T-cell (primary cell): ENCODE data around the gene TUBD1. TPM values are rescaled to one million over a fixed set of nuclear protein-coding genes. Genes with fewer than 3 reads are reported as not detected.
A peak's percentile ranks its signal among the peaks of the same experiment; 100 is the strongest.
"Not testable (repeated sequence)": the region's sequence is repeated elsewhere in the genome, so short reads cannot be mapped to it uniquely, and the experiment has no call there.

ENCODE experiments used
- ATAC-seq, 4 experiments: fragments of 200-7000 bp in 3 of 4; fragments of 150-1000 bp in 1 of 4; cut with Tn5 transposase; replicated peaks in 1 of 4; 1 replicate in 3 of 4; 2 replicates in 1 of 4; pipeline ENCODE4 v1.10.0; 2021; ENCODE audit warnings: moderate library complexity in 3 of 4, mild to moderate bottlenecking in 2 of 4, moderate number of reproducible peaks in 1 of 4
- CTCF ChIA-PET, 2 donors: fragments of 300-600 bp; sonication (Branson Sonifier 250); formaldehyde crosslinking; loops; one replicate each; lab custom pipeline; 2022; ENCODE audit warnings: antibody characterized with exemption in 2 of 2; lab: Charles Lee
- POLR2A ChIA-PET, 2 donors: fragments of 300-600 bp; sonication (Branson Sonifier 250); formaldehyde crosslinking; loops; one replicate each; lab custom pipeline; 2022; ENCODE audit warnings: antibody characterized with exemption in 2 of 2; lab: Charles Lee
- DNase-seq, 35 experiments: peaks; one replicate each; pipeline versions ENCODE4 v3.0.0 to v3.0.0-alpha.2; 2013 to 2023
- H3K27ac ChIP-seq: one replicate; pipeline ENCODE4 v1.5.1; 2013; ENCODE audit warnings: low read length
- H3K27me3 ChIP-seq, 2 experiments: replicated peaks in 1 of 2; 1 replicate in 1 of 2; 2 replicates in 1 of 2; pipeline versions ENCODE4 v1.6.1 to v1.7.0; 2013; ENCODE audit warnings: low read length in 1 of 2, mixed read lengths in 1 of 2; ENCODE audit not compliant: control insufficient read depth in 2 of 2, insufficient read depth in 2 of 2; ENCODE audit errors: extremely low read depth in 1 of 2
- H3K36me3 ChIP-seq, 2 donors: 1 replicate in 1 of 2; 2 replicates in 1 of 2; pipeline versions ENCODE4 v1.6.1 to v1.7.0; 2013; ENCODE audit warnings: low read length in 1 of 2; ENCODE audit not compliant: control insufficient read depth in 2 of 2, insufficient read depth in 1 of 2; ENCODE audit errors: extremely low read depth in 1 of 2
- H3K4me1 ChIP-seq, 2 experiments: 1 replicate in 1 of 2; 2 replicates in 1 of 2; pipeline versions ENCODE4 v1.6.1 to v1.7.0; 2013; ENCODE audit warnings: low read length in 2 of 2, mixed read lengths in 1 of 2; ENCODE audit not compliant: insufficient read depth in 2 of 2, control insufficient read depth in 1 of 2; ENCODE audit errors: extremely low read depth in 1 of 2
- H3K4me3 ChIP-seq, 2 donors: 1 replicate in 1 of 2; 2 replicates in 1 of 2; pipeline versions ENCODE4 v1.5.1 to v1.7.0; 2013; ENCODE audit warnings: mild to moderate bottlenecking in 2 of 2, low read length in 1 of 2, moderate library complexity in 1 of 2; ENCODE audit not compliant: control insufficient read depth in 1 of 2; ENCODE audit errors: extremely low read depth in 1 of 2
- H3K9me3 ChIP-seq: 2 replicates; pipeline ENCODE4 v1.7.0; 2013
- H3K27ac Mint-ChIP-seq, 2 donors: one replicate each; pipeline ENCODE4 v1.8.0; 2020 to 2021; ENCODE audit warnings: mild to moderate bottlenecking in 2 of 2, mixed read lengths in 2 of 2
- H3K27me3 Mint-ChIP-seq, 2 donors: one replicate each; pipeline ENCODE4 v1.8.0; 2021 to 2022; ENCODE audit warnings: mixed read lengths in 2 of 2
- H3K36me3 Mint-ChIP-seq: one replicate; pipeline ENCODE4 v1.8.0; 2021; ENCODE audit warnings: mixed read lengths
- H3K4me1 Mint-ChIP-seq, 3 donors: one replicate each; pipeline ENCODE4 v1.8.0; 2020 to 2022; ENCODE audit warnings: mixed read lengths in 3 of 3, mild to moderate bottlenecking in 1 of 3
- H3K4me3 Mint-ChIP-seq, 3 donors: one replicate each; pipeline ENCODE4 v1.8.0; 2020 to 2022; ENCODE audit warnings: mild to moderate bottlenecking in 3 of 3, mixed read lengths in 3 of 3, moderate library complexity in 3 of 3
- H3K9me3 Mint-ChIP-seq, 3 donors: one replicate each; pipeline ENCODE4 v1.8.0; 2020 to 2022; ENCODE audit warnings: mixed read lengths in 3 of 3
- WGBS: methylation state at CpG from one replicate; pipeline ENCODE4 v1.1.5; 2013; ENCODE audit warnings: missing lambda C conversion rate; ENCODE audit not compliant: insufficient coverage; 5-methylcytosine and 5-hydroxymethylcytosine counted together
- total RNA-seq, 35 experiments: library from RNA in 6 of 35; stranded (reverse) in 6 of 35; fragments of 120-200 nt in 1 of 35; gene quantifications; one replicate each; pipeline versions ENCODE4 v1.2.1 to v1.2.4 and lab custom pipeline; 2013 to 2026

Gene TUBD1
- total RNA-seq, 5 donors from 2014 or later (not counting 1 experiment from before 2014, with no cell fraction given), result 16.6 to 27.9 (median 25.1) TPM

DNA sequence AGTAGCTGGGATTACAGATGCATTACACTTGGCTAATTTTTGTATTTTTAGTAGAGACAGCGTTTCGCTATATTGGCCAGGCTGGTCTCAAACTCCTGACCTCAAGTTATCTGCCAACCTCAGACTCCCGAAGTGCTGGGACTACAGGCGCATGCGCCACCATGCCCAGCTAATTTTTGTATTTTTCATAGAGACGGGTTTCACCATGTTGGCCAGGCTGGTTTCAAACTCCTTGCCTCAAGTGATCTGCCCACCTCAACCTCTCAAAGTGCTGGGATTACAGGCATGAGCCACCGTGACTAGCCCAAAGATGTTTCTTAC is 39.9 kb downstream of the TUBD1 start:
- 97% methylated on average over 5 of the region's 7 CpGs for WGBS
- ATAC-seq, DNase-seq, H3K9me3 Mint-ChIP-seq, H3K36me3 Mint-ChIP-seq, H3K36me3 ChIP-seq, H3K9me3 ChIP-seq, H3K4me3 ChIP-seq, H3K27me3 ChIP-seq, H3K27ac ChIP-seq, H3K27me3 Mint-ChIP-seq: not testable (repeated sequence)
- POLR2A ChIA-PET, result interaction anchor here (0.5 to 1.5 kb wide), 3 partner anchors 14 to 105 kb away, joined by 3 to 7 read pairs (median 3); no protein-coding TSS in a partner anchor
- H3K27ac Mint-ChIP-seq, result peak overlapping the region; percentile 65 to 69
- CTCF ChIA-PET, result interaction anchor here (0.6 to 2.6 kb wide), 5 partner anchors 30 to 105 kb away, joined by 3 to 10 read pairs (median 4); no protein-coding TSS in a partner anchor
- peak overlapping the region in 1 of 3 donors; percentile 24 for H3K4me3 Mint-ChIP-seq
- peaks cover 0 to 37% of the 10 kb centered on the region in 2 experiments for H3K4me1 ChIP-seq
- H3K4me1 Mint-ChIP-seq, result peaks cover 33 to 41% (median 40%) of the 10 kb centered on the region in 3 donors

DNA sequence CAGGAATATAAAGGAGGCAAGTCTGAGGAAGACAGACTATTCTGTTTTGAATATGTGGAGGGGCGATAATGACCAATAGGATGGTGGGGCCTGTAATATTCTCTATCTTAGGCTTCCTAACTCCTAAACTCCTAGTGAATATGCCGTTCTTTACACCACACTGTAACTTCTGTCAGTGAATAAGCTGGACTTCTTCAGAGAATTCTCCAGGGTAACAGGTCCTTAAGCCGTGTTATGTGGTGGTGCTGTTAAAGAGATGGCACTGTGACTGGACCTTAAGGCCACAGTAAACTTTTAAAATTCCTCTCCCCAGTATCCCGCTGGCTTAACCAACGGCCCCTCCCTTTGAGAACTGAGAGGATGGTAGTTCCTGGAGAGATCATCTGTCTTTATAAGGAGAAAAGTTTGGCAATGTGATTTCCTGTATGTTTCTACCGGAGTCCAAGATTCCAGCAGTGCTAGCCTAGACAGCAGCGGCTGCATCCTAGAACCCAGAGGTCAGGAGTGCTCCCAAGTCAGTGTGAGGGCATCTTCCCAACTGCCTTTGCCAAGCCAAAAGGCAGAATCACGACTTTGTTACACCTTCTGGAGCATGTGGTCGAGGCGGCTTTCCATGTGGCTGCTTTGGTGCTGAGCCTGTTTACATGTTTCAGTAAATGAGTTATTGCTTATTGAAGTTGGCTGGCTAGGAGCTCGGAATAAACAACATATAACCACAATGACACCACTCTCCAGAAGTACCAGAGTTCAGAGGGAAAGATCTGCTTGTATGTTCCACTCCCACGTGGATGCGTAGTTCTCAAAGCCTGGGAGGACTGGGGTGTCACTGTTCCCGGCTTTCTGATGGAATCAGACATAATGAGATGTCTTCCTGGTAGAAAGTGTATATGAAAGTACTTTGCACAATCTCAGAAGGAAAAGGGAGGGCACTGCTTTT is 41.0 kb downstream of the TUBD1 start:
- H3K4me1 Mint-ChIP-seq, result peaks cover 40 to 50% (median 48%) of the 10 kb centered on the region in 3 donors
- H3K9me3 Mint-ChIP-seq, result no peaks in the 10 kb centered on the region
- no peaks in the 10 kb centered on the region for H3K27me3 Mint-ChIP-seq
- POLR2A ChIA-PET, result interaction anchor here in 1 of 2 donors (0.5 to 1.5 kb wide), 3 partner anchors 14 to 117 kb away, joined by 3 to 8 read pairs (median 3); no protein-coding TSS in a partner anchor
- no peaks in the 10 kb centered on the region for H3K9me3 ChIP-seq
- no peak overlapping the region for H3K4me3 Mint-ChIP-seq
- CTCF ChIA-PET, result interaction anchor here in 1 of 2 donors (0.6 to 1.2 kb wide), 2 partner anchors 20 to 66 kb away, joined by 5 read pairs; no protein-coding TSS in a partner anchor
- no peak overlapping the region for H3K4me3 ChIP-seq
- H3K27ac ChIP-seq, result no peak overlapping the region
- no peaks in the 10 kb centered on the region for H3K36me3 Mint-ChIP-seq
- ATAC-seq (no peak), DNase-seq (no peak)
- H3K27ac Mint-ChIP-seq, result peak overlapping the region; percentile 35 to 57
- no peaks in the 10 kb centered on the region for H3K36me3 ChIP-seq
- H3K4me1 ChIP-seq, result peaks cover 0 to 46% of the 10 kb centered on the region in 2 experiments
- WGBS, result 84% methylated on average over 6 of the region's 14 CpGs
- H3K27me3 ChIP-seq, result no peaks in the 10 kb centered on the region

DNA sequence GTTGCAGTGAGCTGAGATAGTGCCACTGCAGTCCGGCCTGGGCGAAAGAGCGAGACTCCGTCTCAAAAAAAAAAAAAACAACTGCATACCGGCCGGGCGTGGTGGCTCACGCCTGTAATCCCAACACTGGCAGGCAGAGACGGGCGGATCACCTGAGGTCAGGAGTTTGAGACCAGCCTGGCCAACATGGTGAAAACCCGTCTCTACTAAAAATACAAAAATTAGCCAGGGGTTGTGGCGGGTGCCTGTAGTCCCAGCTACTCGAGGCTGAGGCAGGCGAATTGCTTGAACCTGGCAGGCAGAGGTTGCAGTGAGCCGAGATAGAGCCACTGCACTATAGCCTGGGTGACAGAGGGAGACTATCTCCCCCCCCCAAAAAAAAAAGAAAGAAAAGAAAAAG is 42.4 kb downstream of the TUBD1 start:
- H3K27ac ChIP-seq, result not testable (repeated sequence)

DNA sequence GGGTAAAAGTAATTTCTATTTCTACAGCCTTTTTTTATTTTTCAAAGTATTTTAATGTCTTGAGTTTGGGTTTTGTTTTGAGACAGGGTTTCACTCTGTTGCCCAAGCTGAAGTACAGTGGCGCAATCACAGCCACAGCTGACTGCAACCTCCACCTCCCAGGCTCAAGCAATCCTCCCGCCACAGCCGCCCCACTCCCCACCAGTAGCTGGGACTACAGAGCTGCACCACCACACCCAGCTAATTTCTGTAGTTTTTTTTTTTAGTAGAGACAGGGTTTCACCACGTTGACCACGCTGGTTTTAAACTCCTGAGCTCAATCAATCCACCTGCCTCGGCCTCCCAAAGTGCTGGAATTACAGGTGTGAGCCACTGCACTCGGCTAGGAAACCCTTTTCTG is 44.0 kb downstream of the TUBD1 start:
- H3K36me3 ChIP-seq, result no peaks in the 10 kb centered on the region
- Mint-ChIP-seq H3K4me1 (peaks cover 49 to 75% (median 69%) of the 10 kb centered on the region in 3 donors), H3K36me3 (no peaks in the 10 kb centered on the region), H3K9me3 (no peaks in the 10 kb centered on the region), H3K27me3 (no peaks in the 10 kb centered on the region), H3K4me3 (peak overlapping the region; percentile 2 to 54 (median 48)), H3K27ac (peak overlapping the region; percentile 81 to 89)
- peaks cover 0 to 63% of the 10 kb centered on the region in 2 experiments for H3K4me1 ChIP-seq
- ATAC-seq, result no peak
- 7% methylated on average over 3 of the region's 7 CpGs for WGBS
- H3K27me3 ChIP-seq, result no peaks in the 10 kb centered on the region
- no peaks in the 10 kb centered on the region for H3K9me3 ChIP-seq
- H3K4me3 ChIP-seq, result no peak overlapping the region
- ChIA-PET CTCF (interaction anchor here in 1 of 2 donors (0.6 to 1.7 kb wide), 5 partner anchors 9 to 95 kb away, joined by 3 to 8 read pairs (median 4); no protein-coding TSS in a partner anchor), POLR2A (interaction anchor here (0.6 kb wide), 2 partner anchors 11 to 66 kb away, joined by 4 to 8 read pairs; no protein-coding TSS in a partner anchor)
- no peak overlapping the region for H3K27ac ChIP-seq
- peak in 1 of 35 experiments; percentile 36 for DNase-seq

More for the DNA sequence above, 42.4 kb downstream of the TUBD1 start:
- not testable (repeated sequence) for H3K36me3 Mint-ChIP-seq, H3K9me3 Mint-ChIP-seq, H3K27me3 ChIP-seq, H3K27ac Mint-ChIP-seq, H3K36me3 ChIP-seq, H3K9me3 ChIP-seq, H3K27me3 Mint-ChIP-seq, H3K4me3 Mint-ChIP-seq, ATAC-seq, H3K4me3 ChIP-seq, DNase-seq
- peaks cover 49 to 63% (median 58%) of the 10 kb centered on the region in 3 donors for H3K4me1 Mint-ChIP-seq
- POLR2A ChIA-PET, result interaction anchor here in 1 of 2 donors (0.6 kb wide), 1 partner anchor 46 kb away, joined by 5 read pairs; no protein-coding TSS in a partner anchor
- H3K4me1 ChIP-seq, result peaks cover 0 to 59% of the 10 kb centered on the region in 2 experiments
- WGBS, result 100% methylated on average over 5 of the region's 15 CpGs
- CTCF ChIA-PET, result interaction anchor here (0.5 to 1.2 kb wide), 4 partner anchors 20 to 99 kb away, joined by 4 to 5 read pairs (median 4); no protein-coding TSS in a partner anchor

DNA sequence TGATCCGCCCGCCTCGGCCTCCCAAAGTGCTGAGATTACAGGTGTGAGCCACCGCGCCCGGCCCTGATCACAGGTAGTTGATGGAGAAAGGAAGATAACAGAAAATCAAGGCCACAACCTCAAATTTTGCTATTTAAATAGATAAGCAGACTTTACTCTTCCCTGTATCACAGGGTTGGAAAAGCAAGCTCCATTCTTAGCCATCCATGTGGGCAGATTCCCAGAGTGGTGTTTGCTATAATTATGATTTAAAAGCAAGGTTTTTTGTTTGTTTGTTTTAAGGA is 44.4 kb downstream of the TUBD1 start:
- peaks cover 0 to 63% of the 10 kb centered on the region in 2 experiments for H3K4me1 ChIP-seq
- H3K27ac ChIP-seq, result no peak overlapping the region
- no peak overlapping the region for H3K4me3 Mint-ChIP-seq
- H3K9me3 ChIP-seq, result no peaks in the 10 kb centered on the region
- DNase-seq (no peak), ATAC-seq (no peak)
- peaks cover under 1% of the 10 kb centered on the region for H3K36me3 Mint-ChIP-seq
- peak overlapping the region in 1 of 2 donors; percentile 81 for H3K27ac Mint-ChIP-seq
- no peaks in the 10 kb centered on the region for H3K36me3 ChIP-seq
- no peaks in the 10 kb centered on the region for H3K27me3 ChIP-seq
- CTCF ChIA-PET, result interaction anchor here in 1 of 2 donors (0.6 to 1.7 kb wide), 4 partner anchors 9 to 95 kb away, joined by 3 to 8 read pairs (median 4); no protein-coding TSS in a partner anchor
- H3K4me1 Mint-ChIP-seq, result peaks cover 49 to 76% (median 70%) of the 10 kb centered on the region in 3 donors
- H3K4me3 ChIP-seq, result no peak overlapping the region
- POLR2A ChIA-PET, result interaction anchor here in 1 of 2 donors (0.6 kb wide), 1 partner anchor 66 kb away, joined by 4 read pairs; no protein-coding TSS in a partner anchor
- no CpG with 5 or more reads among the region's 6 CpGs for WGBS
- H3K27me3 Mint-ChIP-seq, result no peaks in the 10 kb centered on the region
- H3K9me3 Mint-ChIP-seq, result no peaks in the 10 kb centered on the region
